ENCODE measurements around the gene NFU1. TPM values are rescaled to one million over a fixed set of nuclear protein-coding genes. Genes with fewer than 3 reads are reported as not detected.

The NFU1 gene
- total and polyA plus RNA-seq, 9 of the 15 experiments (the other 6 are each of a cell fraction or from before 2014, with no cell fraction given): 33.3 to 61.8 (median 53.7) TPM

- TF ChIP-seq ZNF592 (IDR thresholded peaks at IDR 0.05): peak; percentile 22; the same call in 1 of the 2 replicates
- no peak for TF ChIP-seq BHLHE40 (IDR thresholded peaks at IDR 0.05; ENCODE audit: low read length)
- TF ChIP-seq NFE2 (IDR thresholded peaks at IDR 0.05; ENCODE audit: low read depth): peak; percentile 6; the same call in 1 of the 2 replicates
- no peak for TF ChIP-seq NFIX (CRISPR knock-in tag; IDR thresholded peaks at IDR 0.05; ENCODE audit: low read depth)
- TF ChIP-seq FOXK2 (conservative IDR thresholded peaks at IDR 0.05 in 1 of 2, IDR thresholded peaks at IDR 0.05 in 1 of 2; ENCODE audit: low read depth in 2 of 2): no peak
- peak; percentile 68; the same call in 1 of the 2 replicates for TF ChIP-seq MEF2D (tag; conservative IDR thresholded peaks at IDR 0.05; ENCODE audit: low read depth)
- TF ChIP-seq ZC3H8 (IDR thresholded peaks at IDR 0.05): no peak
- no peak for TF ChIP-seq C11orf30 (IDR thresholded peaks at IDR 0.05; ENCODE audit: low read depth)
- no peak for TF ChIP-seq SFPQ (IDR thresholded peaks at IDR 0.05; ENCODE audit: low read depth, low read length)
- TF ChIP-seq CTCF (IDR thresholded peaks at IDR 0.05 in 2 of 3, conservative IDR thresholded peaks at IDR 0.05 in 1 of 3; ENCODE audit: insufficient read depth in 2 of 3, low read depth in 1 of 3, low read length in 3 of 3): peak; percentile 73 to 83 (median 75)
- peak; percentile 18 for TF ChIP-seq DACH1 (IDR thresholded peaks at IDR 0.05; ENCODE audit: partially characterized antibody)
- TF ChIP-seq GATAD2B (IDR thresholded peaks at IDR 0.05; ENCODE audit: borderline replicate concordance): 0 out of 2 replicates have a peak, but pooled peaks have one; percentile 21
- 0 out of 2 replicates have a peak, but pooled peaks have one; percentile 25 for TF ChIP-seq SMC3 (conservative IDR thresholded peaks at IDR 0.05; ENCODE audit: insufficient read depth, low read depth, low read length)
- TF ChIP-seq MLX (CRISPR knock-in tag; conservative IDR thresholded peaks at IDR 0.05): no peak
- TF ChIP-seq ZSCAN29 (IDR thresholded peaks at IDR 0.05): no peak
- peak; percentile 83; the same call in 1 of the 2 replicates for TF ChIP-seq ARID3A (IDR thresholded peaks at IDR 0.05; ENCODE audit: borderline replicate concordance, low read depth, low read length)
Observed at GRCh38 chr2:69375494-69376353, 61.5 kb downstream of the NFU1 start (continued).

Measured in K562 (cell line).